Smooth muscle cell (in vitro differentiated cells): ENCODE data around the gene HMGA1. TPM values are rescaled to one million over a fixed set of nuclear protein-coding genes. Genes with fewer than 3 reads are reported as not detected.

Experiments
- DNase-seq: peaks from one replicate; lab custom pipeline; 2025; ENCODE audit not compliant: unreplicated experiment; lab: John Stamatoyannopoulos, UW
- H2AFZ ChIP-seq: fragments of 200-600 bp; sonication (generic); 2 replicates; pipeline ENCODE4 v1.6.0; 2016; ENCODE audit warnings: antibody characterized with exemption, low read depth, mild to moderate bottlenecking
- H3F3A ChIP-seq: fragments of 200-600 bp; sonication (generic); 2 replicates; pipeline ENCODE4 v1.6.0; 2017; ENCODE audit warnings: antibody characterized with exemption, low read depth
- H3K27ac ChIP-seq: fragments of 200-600 bp; sonication (generic); 2 replicates; pipeline ENCODE4 v1.5.1; 2016; ENCODE audit warnings: low read depth, mild to moderate bottlenecking
- H3K27me3 ChIP-seq: fragments of 200-600 bp; sonication (generic); 2 replicates; pipeline ENCODE4 v1.6.1; 2016; ENCODE audit warnings: low read depth, mild to moderate bottlenecking
- H3K36me3 ChIP-seq: fragments of 200-600 bp; sonication (generic); 2 replicates; pipeline ENCODE4 v1.5.1; 2016; ENCODE audit warnings: low read depth
- H3K4me1 ChIP-seq: fragments of 200-600 bp; sonication (generic); 2 replicates; pipeline ENCODE4 v1.5.1; 2016; ENCODE audit warnings: low read depth
- H3K4me2 ChIP-seq: fragments of 200-600 bp; sonication (generic); 2 replicates; pipeline ENCODE4 v1.6.0; 2016; ENCODE audit warnings: mild to moderate bottlenecking
- H3K4me3 ChIP-seq: fragments of 200-600 bp; sonication (generic); 2 replicates; pipeline ENCODE4 v1.5.1; 2016; ENCODE audit warnings: mild to moderate bottlenecking
- H3K79me2 ChIP-seq: fragments of 200-600 bp; sonication (generic); 2 replicates; pipeline ENCODE4 v1.6.0; 2016; ENCODE audit warnings: low read depth, mild to moderate bottlenecking
- H3K9ac ChIP-seq: fragments of 200-600 bp; sonication (generic); 2 replicates; pipeline ENCODE4 v1.6.0; 2016; ENCODE audit warnings: low read depth
- H3K9me3 ChIP-seq: fragments of 200-600 bp; sonication (generic); replicated peaks from 2 replicates; pipeline ENCODE4 v1.5.1; 2016; ENCODE audit warnings: low read depth
- H4K20me1 ChIP-seq: fragments of 200-600 bp; sonication (generic); 2 replicates; pipeline ENCODE4 v1.6.0; 2016; ENCODE audit warnings: low read depth
- WGBS: methylation state at CpG from one replicate; pipeline ENCODE4 v1.1.7; 2016; ENCODE audit warnings: low lambda C conversion rate; 5-methylcytosine and 5-hydroxymethylcytosine counted together
- polyA plus RNA-seq: library from polyadenylated mRNA; unstranded; fragments of >200 nt; fragmentation: Nextera tagmentation; extraction: Ambion mirVana; gene quantifications from 2 replicates; pipeline ENCODE4 v1.2.1, GENCODE V29; 2016
- total RNA-seq: library from RNA; depleted of rRNA; stranded (reverse); fragments of >200 nt; gene quantifications from 2 replicates; pipeline ENCODE4 v1.2.3, GENCODE V29; 2014
- TF ChIP-seq, protein P1 (sequence below): fragments of 200-600 bp; sonication (generic); IDR thresholded peaks from 2 replicates; pipeline ENCODE4 v1.5.1; 2017; ENCODE audit warnings: borderline replicate concordance, mild to moderate bottlenecking, antibody characterized with exemption; ENCODE audit not compliant: insufficient read depth, poor library complexity, severe bottlenecking

The HMGA1 gene
- total and polyA plus RNA-seq, 2 experiments from 2014 or later: 41.8 to 69.9 TPM

GRCh38 chr6:34232901-34233300, 3.8 kb upstream of the HMGA1 start:
- Histone ChIP-seq H3K9me3 (no peaks in the 10 kb centered on the region), H3K27me3 (no peaks in the 10 kb centered on the region), H3K36me3 (no peaks in the 10 kb centered on the region), H3K79me2 (no peaks in the 10 kb centered on the region), H4K20me1 (no peaks in the 10 kb centered on the region), H3K4me2 (no peak overlapping the region), H3K4me3 (no peak overlapping the region), H3K27ac (no peak overlapping the region), H3K4me1 (peaks cover 12% of the 10 kb centered on the region), H3F3A (peaks cover 15% of the 10 kb centered on the region), H2AFZ (no peak overlapping the region), H3K9ac (no peak overlapping the region)
- DNase-seq: no peak
- 77% methylated on average over 5 of the region's 5 CpGs for WGBS
- TF ChIP-seq, protein P1, sequence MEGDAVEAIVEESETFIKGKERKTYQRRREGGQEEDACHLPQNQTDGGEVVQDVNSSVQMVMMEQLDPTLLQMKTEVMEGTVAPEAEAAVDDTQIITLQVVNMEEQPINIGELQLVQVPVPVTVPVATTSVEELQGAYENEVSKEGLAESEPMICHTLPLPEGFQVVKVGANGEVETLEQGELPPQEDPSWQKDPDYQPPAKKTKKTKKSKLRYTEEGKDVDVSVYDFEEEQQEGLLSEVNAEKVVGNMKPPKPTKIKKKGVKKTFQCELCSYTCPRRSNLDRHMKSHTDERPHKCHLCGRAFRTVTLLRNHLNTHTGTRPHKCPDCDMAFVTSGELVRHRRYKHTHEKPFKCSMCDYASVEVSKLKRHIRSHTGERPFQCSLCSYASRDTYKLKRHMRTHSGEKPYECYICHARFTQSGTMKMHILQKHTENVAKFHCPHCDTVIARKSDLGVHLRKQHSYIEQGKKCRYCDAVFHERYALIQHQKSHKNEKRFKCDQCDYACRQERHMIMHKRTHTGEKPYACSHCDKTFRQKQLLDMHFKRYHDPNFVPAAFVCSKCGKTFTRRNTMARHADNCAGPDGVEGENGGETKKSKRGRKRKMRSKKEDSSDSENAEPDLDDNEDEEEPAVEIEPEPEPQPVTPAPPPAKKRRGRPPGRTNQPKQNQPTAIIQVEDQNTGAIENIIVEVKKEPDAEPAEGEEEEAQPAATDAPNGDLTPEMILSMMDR: no peak

DNA sequence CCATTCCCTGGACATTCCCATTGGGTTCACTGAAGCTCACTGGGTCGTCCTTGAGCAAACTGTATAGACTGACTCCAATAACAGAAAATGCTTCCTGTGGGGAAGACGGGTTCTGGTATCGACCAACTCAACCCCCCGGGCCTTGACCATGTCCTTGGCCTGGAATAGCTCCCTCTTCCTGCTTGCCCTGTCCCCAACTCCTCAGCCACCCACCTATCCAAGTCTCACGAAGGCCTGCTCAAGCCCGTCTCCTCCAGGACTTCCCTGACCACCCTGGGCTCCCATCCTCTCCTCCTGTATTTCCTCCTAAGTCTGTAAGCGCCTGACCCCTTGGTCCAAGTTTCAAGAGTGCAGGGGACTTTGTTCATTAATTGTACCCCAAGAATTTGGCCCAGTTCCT, 2.8 kb upstream of the HMGA1 start:
- Histone ChIP-seq H3K4me3 (no peak overlapping the region), H3F3A (peaks cover 15% of the 10 kb centered on the region), H3K9ac (no peak overlapping the region), H3K79me2 (peaks cover 3% of the 10 kb centered on the region), H3K4me2 (no peak overlapping the region), H2AFZ (no peak overlapping the region), H3K27ac (peak overlapping the region; percentile 77), H3K9me3 (no peaks in the 10 kb centered on the region), H3K36me3 (no peaks in the 10 kb centered on the region), H3K4me1 (peaks cover 15% of the 10 kb centered on the region), H3K27me3 (no peaks in the 10 kb centered on the region), H4K20me1 (peaks cover 8% of the 10 kb centered on the region)
- DNase-seq: no peak
- TF ChIP-seq, protein P1: no peak
- 94% methylated on average over 7 of the region's 7 CpGs for WGBS

DNA sequence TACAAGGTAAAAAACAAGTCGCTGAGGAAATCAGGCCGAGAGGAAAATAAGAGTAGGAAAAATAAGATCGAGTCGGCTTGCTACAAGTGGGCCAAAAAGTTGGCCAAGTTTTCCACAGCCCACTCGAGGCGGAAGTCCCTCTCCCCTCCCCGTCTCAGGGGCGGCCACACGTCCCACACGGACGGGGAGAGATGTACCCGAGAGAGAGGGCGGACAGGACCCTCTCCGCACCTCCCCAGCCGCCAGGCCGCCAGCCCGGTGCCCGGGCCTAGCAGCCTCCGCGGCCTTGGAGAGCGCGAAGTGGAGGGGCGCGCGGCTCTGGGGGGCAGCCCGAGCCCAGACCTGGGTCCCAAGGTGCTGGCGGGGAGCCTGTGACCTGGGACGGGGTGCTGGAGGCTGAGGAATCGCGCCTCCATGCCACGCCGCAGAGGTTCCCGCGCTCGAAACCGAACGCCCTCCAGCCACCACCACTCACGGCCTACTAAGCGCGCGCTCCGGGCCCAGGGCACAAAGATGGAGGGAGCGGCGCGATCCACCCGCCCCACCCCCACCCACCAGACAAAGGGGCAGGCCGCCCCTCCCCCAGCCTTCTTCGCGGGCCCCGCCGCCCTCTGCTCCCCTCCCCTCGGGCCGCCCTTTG, 1.9 kb upstream of the HMGA1 start:
- H3K4me3 ChIP-seq: peak overlapping the region; percentile 88
- no peak for DNase-seq
- H3K4me2 ChIP-seq: peak overlapping the region; percentile 88
- WGBS: 39% methylated on average over 21 of the region's 53 CpGs
- H4K20me1 ChIP-seq: peaks cover 14% of the 10 kb centered on the region
- H3K36me3 ChIP-seq: no peaks in the 10 kb centered on the region
- H3K79me2 ChIP-seq: peaks cover 7% of the 10 kb centered on the region
- H2AFZ ChIP-seq: no peak overlapping the region
- H3K27me3 ChIP-seq: no peaks in the 10 kb centered on the region
- TF ChIP-seq, protein P1: no peak
- H3K9me3 ChIP-seq: no peaks in the 10 kb centered on the region
- peak overlapping the region; percentile 77 for H3K27ac ChIP-seq
- peaks cover 15% of the 10 kb centered on the region for H3F3A ChIP-seq
- peaks cover 22% of the 10 kb centered on the region for H3K4me1 ChIP-seq
- no peak overlapping the region for H3K9ac ChIP-seq
